HG02588 (cell line): ENCODE measurements around the gene NPBWR2.

Source experiments
- ATAC-seq: cut with Tn5 transposase; IDR thresholded peaks from one replicate; pipeline ENCODE4 v1.9.1; 2021; ENCODE audit warnings: mild to moderate bottlenecking, moderate library complexity; ENCODE audit not compliant: unreplicated experiment

NPBWR2 gene

DNA sequence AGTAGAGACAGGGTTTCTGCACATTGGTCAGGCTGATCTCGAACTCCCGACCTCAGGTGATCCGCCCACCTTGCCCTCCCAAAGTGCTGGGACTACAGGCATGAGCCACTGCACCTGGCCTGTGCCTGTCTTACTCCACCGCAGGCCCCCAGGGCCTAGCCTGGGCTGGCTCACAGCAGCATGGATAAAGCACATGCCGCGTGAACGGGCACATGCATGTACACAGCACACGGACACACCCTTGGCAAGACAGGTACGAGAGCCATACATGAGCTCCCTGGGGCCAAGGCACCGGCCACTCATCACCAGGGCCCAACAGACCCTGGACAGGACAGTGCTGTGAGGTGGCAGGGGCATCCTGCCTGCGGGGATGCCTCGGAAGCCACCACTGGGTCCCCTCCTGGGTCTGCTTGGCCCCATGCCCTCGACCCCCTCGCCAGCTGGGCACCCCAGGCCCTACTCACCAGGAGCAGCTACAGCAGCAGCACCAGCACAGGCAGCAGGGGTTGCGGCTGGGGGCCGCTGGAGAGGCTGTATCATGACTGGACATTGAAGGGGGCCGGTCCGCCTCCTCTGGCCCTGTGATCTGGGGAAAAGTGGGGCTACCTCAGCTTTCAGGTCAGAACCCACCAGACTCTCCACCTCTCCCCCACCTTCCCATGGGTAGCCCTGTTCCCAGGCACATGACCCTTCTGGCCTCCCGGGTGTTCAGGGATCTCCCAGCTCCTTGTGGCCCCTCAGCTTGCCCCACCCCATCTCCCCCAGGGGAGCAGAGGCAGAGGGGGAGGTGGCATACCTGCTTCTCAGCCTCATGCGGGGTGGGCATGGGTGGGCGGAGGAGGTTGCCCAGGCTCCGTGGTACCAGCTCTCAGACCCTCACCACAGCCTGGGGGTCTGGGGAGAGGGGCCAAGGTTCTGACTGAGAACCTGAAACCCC is 31.0 kb downstream of the NPBWR2 start:
- no peak for ATAC-seq

DNA sequence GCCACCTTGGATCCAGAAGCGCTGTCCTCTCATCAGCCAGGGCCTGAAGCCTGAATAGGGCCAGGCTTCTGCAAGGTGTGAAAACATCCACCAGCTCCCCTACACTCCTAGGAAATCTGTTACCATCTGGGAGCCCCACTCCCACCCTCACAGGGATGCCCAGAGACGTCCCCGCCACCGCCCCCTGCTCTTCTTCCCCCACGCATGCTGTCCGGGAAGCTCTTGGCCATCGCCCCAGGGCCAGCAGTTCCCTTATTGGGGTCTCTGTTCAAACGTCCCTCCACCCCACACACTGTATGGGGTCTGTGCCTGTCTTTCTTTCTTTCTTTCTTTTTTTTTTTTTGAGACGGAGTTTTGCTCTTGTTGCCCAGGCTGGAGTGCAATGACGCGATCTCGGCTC is 31.8 kb downstream of the NPBWR2 start:
- ATAC-seq: no peak

DNA sequence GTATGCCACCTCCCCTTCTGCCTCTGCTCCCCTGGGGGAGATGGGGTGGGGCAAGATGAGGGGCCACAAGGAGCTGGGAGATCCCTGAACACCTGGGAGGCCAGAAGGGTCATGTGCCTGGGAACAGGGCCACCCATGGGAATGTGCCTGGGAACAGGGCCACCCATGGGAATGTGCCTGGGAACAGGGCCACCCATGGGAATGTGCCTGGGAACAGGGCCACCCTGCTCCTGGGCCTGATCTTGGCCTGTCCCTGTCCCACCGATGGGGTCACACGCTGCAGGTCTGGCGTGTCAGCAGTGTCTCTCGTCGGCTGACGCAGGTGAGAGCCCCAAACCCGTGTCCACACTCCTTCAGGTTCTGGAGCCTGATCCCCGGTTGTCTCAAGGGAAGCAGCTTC is 32.4 kb downstream of the NPBWR2 start:
- no peak for ATAC-seq

DNA sequence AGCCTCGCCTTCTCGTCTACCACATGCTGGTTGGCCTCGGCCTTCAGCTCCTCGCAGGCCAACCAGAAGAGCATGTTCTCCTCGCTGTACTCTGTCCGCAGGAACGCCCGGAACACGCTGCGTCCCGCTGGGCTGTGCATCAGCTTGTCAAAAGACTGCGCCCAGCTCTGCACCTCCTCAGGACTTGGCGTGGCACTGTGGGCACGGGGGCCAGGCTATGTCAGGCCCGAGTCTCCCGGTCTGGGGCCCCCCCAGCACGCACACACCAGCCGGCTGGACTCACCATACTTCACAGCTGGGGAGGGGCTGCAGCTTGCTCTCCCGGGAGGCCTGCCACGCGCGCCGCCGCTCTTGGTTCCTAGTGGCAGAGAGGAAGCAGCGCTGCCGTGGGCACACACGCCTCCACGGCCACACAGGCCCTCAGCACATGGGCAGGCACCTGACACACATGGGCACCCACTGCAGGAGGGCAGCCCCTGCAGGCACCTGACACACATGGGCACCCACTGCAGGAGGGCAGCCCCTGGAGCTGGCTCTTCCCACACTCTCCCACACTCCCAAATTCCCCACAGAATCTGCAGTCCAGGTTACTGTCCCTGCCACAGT is 33.1 kb downstream of the NPBWR2 start:
- ATAC-seq: no peak

DNA sequence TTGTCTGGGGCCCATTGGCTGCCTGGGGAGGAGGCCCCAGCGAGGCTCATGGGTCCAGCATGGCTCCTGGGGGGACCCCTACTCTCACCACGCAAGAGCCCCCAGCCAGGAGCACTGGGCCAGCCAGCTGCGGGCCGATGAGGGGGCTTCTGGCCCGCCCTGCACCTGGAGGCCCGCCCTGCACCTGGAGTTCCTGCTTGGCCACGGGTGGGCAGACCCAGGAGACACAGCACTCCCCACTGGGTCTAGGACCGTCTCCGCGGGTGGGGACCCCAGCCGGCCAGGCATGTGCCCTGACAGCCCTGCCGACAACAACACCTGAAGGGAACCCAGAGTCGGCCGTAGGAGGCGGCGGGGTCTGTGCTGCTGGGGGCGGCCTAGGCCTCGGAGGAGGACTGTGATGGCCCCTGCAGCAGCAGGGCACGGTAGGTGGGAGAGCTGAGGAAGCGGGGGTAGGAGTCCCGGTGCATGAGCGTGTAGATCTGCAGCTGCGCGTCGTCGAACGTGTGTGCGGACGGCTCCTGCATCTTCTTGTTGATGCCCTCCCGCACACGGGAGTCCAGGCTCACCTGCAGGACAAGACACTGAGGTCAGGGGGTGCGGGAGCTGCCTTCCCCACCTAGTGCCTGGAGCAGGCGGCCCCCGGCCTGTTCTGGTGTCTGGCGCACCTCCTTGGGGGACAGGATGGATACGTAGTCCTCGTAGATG is 33.7 kb downstream of the NPBWR2 start:
- no peak for ATAC-seq

DNA sequence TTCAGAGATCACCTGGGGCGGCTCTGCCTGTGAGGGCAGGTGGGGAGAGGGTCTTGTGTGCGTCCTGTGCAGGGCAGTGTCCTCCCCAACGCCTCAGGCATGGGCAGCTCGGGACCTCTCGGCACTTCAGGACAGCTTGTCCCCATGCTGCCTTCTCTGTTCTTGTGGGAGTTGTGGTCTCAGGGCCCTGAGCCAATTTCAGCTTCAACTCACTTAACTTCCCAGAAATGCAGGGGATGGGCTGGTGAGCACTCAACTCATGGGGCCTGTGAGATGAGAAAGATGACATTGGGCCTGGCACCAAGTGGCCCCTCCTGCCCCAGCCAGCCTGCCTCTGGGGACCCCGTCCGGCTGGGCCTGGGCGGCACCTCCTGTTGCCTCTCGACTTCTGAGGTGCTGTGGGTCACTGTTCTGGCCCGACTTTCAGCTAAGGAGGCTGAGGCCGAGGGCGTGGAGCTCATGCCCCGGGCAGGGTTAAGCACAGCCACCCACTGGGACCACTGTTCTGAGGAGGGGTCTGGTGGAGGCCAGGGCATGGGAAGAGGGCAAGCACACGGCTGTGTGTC is 34.8 kb downstream of the NPBWR2 start:
- ATAC-seq: no peak

DNA sequence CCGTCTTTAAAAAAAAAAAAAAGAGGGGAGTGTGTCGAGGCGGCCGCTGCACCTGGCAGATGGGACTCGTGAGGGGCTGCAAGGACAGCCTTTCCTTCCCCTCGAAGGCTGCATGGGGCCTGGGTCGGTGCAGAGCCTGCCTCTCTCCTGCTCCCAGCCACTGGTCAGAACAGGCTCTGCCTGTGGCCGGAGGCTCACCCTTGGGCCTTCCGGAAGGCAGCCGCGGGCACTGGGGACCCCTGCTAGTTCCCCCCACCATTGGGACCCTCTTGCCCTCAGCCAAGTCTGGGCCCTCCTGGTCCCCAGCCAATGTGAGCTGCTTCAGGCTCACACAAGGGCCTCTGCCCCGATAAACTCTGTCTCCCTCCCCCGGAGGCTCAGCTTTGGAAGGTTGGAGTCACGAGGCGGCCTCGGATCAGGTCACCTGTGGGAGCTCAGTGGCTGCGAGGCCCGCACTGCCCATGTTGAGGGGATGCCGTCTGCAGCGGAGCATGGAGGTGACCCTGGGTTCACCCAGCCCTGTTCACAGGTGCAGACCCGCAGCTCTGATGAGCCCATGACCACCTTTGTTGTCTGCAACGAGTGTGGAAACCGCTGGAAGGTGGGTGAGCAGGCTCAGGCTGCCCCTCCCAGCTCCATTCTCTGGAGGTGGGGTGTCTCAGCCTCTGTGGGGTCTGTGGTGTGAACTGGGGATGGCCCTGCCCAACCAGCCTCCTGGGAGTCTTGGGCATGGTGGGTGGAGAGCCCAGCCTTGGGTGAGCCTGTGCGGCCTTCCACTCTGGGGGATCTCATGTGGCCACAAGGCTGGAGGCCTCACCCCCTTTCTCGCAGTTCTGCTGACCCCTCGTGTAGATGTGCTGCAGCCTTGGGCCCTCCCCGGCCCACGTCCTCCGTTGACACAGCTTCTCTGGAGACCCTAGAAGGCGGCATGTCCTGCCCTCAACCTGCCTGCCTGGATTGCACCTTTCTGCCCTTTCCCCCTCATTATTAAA is 35.7 kb downstream of the NPBWR2 start:
- ATAC-seq: no peak

DNA sequence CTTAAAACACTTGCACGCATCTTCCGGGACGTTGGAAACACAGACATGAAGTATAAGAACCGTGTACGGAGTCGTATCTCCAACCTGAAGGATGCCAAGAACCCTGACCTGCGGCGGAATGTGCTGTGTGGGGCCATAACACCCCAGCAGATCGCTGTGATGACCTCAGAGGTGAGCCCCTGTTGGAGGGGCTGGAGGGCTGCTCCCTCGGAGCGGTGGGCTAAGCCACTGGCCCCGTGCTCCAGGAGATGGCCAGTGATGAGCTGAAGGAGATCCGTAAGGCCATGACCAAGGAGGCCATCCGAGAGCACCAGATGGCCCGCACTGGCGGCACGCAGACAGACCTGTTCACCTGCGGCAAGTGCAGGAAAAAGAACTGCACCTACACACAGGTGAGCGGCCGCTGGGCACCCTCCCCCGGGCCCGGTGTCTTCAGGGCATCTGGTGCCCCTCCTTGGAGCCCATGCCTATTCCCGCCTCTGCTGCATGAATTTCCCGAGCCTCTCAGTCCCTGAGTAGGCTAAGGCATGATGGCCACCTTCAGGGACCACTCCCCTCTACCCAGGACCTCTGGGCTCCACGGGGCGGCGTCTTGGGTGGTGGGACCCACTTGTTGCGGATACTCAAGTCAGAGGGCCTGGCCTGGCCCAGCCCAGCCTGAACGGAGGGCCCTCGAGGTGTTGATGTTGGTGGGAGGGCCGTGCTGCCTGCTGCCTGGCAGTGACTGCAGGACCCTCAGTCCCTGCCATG is 36.9 kb downstream of the NPBWR2 start:
- no peak for ATAC-seq

DNA sequence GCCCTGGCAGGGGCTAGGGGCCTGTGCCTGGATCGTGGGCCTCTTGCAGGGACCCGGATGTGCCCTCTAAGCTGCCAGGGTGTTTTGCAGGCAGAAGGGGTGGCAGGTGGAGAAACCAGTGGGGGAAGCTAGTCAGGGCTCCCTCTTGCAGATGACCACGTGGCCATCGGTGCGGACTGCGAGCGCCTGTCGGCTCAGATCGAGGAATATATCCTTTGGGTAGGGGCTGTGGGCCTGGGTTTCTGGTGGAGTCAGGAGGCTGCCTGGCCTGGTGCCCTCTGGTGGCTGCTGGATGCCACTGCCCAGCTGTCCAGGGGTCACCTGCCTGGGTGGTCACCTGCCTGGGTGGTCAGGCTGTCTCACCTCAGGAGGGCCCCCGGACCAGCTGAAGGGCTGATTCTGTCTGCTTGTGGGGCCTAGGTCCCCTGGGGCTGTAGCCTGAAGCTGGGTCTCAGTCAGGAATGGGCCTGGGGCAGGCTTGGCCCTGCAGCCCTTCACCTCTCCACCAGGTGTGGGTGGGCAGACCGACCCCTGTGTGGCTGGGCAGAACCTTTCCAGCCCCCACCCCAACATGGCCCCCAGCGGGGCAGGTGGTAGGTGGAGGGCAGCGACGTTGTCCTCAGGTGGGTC is 37.6 kb downstream of the NPBWR2 start:
- ATAC-seq: no peak

DNA sequence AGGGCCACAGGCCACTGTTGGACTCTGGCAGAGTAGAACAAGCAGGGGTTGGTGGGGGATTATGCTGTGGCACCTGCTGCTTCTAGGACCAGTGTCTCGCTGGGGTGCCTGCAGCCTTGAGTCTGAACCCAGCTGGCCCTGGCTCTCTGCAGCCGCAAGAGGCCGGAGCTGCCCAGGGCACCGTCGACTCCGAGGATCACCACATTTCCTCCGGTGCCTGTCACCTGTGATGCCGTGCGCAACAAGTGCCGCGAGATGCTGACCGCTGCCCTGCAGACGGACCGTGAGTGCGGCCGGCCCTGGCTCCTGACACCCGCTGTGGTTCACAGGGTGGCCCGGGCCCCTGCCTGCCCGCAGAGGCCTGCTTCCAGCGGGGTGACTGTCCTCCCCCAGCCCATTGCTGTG is 38.2 kb downstream of the NPBWR2 start:
- ATAC-seq: no peak

DNA sequence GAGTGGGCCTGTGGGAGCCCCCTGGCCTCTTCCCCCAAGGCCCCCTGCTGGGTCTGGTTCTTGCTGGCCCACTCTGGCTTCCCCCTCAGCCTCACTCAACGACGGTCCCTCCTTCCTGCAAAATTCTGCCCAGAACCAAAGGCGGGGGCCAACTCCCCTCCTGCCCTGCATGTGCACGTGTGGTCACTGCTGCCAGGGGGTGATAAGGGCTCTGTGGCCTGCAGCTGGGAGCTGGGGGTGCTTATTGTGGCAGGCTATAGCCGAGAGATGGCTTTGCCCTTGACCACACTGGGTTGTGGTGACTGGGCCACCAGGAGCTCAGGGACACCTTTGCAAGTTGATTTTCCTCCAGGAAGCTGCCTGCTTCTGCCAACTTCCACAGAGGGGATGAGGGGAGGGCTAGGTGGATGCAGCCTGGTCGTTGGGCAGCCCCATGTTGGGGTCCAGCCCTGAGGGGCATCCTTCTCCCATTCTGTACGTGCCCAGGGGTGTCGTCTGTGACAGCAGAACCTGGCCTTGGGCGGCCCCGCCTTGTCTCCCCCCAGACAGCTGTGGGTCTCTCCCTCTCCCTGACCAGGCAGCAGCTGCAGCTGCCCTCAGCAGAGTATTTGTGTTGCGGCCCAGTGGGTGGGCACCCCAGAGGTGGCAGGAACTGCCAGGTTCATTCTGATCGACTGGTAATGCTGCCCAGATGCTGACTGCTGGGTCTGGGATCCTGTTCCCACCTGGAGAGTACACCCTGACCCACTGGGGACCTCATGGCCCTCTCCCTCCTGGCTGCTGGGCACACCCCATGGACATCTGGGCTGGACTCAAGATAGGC is 38.8 kb downstream of the NPBWR2 start:
- ATAC-seq: no peak

DNA sequence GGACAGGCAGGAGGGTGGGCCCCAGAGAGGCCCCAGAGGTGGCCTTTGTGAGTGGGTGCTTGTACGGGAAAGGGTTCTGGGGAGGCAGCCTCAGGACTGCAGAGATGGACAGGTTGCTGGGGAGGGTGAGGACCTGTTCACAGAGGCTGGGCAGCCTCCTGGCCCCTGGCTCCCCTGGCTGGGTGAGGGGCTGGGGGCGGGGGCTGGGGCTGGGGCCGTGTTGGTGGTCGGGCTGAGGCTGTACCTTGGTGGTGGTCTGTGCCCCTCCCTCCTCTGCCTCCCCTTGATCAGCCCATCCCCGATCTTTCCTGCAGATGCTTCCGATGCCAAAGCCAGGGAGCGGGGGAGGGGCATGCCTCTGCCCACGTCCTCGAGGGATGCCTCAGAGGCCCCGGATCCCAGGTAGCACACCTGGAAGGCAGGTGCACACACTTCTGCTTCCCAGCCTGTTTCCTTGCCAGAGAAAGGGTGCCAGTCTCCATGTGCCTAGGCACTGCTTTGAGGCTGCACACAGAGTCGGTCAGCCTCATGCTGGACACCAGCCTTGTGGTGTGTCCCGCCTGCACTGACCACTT is 39.5 kb downstream of the NPBWR2 start:
- no peak for ATAC-seq

DNA sequence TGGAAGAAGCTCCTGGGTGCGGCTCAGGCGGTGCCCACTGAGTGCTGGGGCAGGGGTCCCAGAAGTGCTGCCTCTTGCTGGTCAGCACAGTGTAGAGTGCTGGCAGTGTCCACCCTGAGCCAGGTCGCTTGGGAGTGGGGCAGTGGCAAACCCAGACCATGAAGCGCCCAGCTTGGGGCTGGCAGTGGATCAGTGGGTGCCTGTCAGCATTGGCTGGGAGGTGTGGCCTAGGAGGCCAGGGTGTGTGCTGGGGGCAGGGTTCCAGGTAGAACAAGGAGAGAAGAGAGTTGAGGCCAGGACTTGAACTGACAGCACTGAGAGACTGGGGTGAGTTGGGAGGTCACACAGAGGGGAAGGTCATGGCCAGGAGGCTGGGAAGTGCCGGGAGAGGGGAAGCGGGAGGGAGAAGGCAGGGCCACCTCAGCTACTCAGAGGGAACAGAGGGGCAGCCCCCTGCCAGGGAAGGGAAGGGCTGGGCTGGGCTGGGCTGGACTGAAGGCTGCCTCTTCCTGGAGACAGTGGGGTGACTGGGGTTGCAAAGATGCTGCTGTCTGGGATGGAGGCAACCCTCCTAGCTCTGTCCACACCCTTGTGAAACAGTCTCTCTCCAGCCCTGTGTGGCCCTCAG is 40.2 kb downstream of the NPBWR2 start:
- no peak for ATAC-seq

DNA sequence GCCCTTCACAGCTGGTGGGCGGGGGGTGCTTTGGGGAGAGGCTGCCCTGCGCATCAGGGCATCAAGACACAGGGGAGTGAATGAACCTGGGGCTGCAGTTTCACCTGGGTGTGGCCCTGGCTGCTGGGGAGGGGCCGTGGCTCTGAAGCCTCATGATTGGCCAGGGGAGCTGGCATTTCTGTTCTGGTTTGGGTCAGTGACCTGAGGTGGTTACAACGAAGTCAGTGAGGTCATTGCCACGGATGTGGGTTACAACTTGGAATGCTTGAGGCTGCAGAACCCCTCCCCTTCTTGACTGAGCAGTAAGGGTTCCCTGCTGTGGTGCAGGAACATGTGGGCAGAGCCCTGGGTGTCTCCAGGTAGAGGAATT is 41.4 kb downstream of the NPBWR2 start:
- no peak for ATAC-seq

DNA sequence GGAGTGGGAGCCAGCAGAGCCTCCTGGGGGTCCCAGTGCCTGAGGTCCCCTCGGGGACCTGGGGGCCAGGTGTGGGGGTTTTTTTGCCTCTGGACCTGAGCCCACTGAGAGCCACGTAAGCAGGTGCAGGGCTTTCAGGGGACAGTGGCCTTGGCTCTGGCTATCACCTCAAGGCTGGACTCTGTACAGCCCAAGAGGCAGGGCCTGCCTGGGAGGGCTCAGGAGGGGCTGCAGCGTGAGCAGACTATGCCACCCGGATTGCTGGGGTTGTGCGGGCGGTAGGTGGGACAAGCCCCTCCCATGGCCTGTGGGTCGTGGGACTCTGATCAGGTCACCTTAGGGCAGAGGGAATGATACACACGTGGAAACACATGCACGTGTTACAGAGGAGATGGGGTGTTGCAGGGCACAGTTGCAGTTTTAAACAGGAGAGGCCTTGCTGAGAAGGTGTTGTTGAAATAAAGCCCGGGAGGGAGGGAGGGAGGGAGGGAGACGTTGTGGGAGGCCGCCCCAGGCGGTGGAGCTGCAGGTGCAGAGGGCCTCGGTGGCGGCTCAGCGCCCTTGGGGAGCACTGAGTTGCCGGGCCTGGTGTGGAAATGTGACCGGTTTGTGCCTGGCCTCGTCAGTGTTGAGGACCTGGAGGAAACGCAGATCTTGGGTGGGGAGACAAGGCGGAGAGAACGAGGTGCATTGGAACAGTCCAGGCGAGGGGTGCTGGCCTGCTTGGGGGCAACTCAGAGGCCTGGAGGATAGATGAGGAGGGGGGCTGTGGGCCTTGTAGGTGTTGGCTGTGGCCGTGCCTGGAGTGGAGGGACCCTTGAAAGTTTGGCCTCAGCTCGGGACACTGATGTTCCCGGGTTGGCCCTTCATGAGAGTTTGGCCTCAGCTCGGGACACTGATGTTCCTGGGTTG is 42.0 kb downstream of the NPBWR2 start:
- ATAC-seq: no peak

DNA sequence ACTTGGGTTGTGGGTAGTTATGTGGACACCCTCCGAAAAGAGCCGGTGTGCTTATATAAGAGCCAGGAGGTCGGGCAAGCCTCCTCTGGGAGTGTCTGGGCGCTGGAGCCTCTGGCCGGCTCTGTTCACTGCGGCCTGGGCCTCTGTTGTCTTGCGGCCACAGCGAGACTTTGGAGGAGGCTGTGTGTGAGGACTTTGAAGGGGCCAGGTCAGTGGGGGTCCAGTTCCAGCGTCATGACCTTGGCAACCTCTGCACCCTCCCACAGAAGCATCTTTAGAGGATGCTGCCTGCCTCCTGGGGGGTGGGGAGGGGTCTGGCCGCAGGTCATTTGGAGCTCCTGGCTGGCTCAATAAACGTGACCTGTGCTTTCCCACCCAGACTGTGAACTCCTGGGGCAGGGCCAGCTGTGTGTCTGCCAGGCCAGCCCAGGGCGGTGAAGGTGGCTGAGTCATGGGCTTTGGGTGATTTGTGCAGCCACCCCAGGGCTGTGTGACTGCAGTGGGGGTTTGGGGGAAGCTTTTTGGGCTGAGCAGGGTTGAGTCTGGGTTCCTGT is 43.1 kb downstream of the NPBWR2 start:
- ATAC-seq: no peak
